ENCODE data around the gene MACROH2A1.

Gene MACROH2A1

DNA sequence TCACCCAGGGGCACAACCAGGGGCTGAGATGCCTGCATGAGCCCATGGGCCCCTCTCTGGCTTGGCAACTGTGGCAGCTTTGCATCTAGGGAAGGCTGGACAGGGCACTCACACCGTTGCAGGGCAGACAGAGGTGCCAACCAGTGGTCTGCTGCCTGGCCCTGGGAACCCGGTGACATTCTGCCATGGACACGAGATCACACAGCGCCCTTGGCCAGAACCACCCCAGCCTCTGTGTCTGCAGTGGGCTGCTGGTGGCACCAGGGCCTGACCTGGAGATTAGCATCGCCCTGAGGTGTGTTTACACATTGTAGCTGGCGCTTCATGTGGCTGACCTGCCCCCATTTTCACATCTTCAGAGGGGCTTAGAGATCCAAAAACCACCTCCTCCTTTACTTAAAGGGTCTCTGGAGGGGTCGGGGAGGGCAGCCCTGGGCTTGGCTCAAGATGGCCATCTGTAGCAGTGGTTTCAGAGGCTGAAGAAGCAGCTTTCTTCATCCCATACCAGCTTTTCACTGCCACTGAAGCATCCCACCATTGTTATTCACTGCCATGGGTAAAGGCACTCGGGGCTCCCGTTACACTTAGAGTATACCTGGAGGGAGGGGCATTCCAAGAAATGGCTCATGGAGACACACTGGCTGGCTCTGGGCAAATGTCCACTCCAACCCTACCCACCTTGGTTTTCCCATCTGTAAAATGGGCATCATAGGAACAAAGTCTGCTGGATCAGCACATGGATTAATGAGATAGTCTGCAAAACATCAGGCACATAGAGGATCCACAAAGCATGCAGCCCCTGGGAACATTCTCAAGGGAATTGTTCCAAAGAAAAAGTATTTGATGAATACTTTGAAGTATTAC is 36.7 kb upstream of the MACROH2A1 start:
- no peak for DNase-seq (ENCODE audit: low read depth)
- no peak overlapping the region for H3K4me3 ChIP-seq (ENCODE audit: low read depth, low read length)
- TF ChIP-seq, protein P1, sequence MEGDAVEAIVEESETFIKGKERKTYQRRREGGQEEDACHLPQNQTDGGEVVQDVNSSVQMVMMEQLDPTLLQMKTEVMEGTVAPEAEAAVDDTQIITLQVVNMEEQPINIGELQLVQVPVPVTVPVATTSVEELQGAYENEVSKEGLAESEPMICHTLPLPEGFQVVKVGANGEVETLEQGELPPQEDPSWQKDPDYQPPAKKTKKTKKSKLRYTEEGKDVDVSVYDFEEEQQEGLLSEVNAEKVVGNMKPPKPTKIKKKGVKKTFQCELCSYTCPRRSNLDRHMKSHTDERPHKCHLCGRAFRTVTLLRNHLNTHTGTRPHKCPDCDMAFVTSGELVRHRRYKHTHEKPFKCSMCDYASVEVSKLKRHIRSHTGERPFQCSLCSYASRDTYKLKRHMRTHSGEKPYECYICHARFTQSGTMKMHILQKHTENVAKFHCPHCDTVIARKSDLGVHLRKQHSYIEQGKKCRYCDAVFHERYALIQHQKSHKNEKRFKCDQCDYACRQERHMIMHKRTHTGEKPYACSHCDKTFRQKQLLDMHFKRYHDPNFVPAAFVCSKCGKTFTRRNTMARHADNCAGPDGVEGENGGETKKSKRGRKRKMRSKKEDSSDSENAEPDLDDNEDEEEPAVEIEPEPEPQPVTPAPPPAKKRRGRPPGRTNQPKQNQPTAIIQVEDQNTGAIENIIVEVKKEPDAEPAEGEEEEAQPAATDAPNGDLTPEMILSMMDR (IDR thresholded peaks at IDR 0.05; ENCODE audit: insufficient read depth, low read depth, low read length, missing control alignments): no peak

DNA sequence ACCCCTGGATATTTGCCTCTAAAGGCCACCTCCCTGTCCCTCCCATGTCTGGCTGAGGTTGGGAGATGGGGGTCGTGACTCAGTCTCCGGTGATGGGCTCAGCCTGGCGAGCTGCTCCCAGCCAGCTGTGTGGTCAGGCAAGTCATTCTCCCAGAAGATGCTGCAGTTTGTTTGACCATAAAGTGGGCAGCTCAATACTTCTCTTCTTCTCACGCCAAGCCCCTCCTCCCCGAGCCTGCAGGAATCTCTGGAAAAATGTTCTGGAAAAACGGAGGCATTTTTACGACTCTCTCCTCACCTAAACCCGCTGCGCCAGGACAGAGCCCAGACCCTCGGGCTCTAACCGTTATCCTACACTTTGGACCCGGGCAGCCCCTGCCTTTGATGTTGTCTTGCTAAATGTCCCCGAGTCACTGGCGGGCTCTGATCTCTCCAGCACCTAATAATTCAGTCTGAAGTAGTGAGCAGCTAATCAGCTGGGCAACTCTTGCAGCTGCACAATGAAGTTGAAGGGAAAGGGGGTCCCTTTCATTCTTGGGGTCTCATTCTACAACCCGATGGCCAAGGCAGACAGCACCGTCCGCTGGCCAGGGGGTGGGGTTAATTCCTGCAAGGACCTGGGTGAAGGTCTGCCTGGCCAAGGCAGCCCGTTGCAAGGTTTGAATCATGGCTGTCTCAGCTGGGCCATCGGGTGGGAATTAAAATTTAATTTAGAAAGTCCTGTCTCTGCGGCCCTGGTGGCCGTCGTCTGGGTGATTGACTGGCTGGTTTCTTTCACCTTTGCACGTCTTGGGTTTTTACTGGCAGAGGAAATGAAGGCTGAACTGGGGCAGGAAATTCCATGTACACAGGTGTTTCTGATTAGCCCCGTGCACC is 35.8 kb upstream of the MACROH2A1 start:
- H3K4me3 ChIP-seq (ENCODE audit: low read depth, low read length): no peak overlapping the region
- DNase-seq (ENCODE audit: low read depth): no peak

DNA sequence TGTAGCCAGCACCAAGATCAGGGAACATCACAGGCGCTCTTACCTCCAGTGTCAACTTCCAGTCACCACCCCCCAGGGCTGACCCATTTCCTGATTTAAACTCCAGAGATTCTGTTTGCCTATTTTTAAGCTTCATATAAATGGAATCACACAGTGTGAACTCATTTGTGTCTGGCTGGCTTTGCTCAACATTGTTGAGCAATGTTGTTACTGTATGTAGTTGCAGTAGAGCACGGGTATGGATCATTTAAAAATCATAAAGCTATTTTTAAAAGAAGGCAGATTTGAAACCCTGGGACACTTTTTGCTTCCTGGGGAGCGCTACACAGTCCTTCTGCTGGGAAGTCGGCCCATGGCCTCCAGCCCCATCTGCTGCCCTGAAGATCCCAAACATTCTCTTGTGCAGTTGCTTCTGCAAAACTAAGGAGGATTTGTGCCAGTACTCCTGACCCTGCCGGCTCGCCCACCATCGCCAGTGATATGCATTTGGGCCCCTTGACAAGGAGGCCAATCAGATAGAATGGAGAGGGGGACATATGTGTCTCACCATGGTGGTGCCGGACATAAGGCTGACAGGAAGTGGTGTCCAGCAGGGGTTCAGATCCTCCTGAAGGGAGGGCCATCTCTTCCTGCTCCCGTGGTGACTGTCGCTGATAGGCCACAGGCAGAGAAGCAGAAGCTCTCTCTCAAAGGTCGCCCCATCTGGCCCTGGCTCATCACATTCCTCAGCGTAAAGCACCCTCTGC is 34.8 kb upstream of the MACROH2A1 start:
- no peak for DNase-seq (ENCODE audit: low read depth)
- TF ChIP-seq, protein P1 (IDR thresholded peaks at IDR 0.05; ENCODE audit: insufficient read depth, low read depth, low read length, missing control alignments): no peak
- no peak overlapping the region for H3K4me3 ChIP-seq (ENCODE audit: low read depth, low read length)

More for the DNA sequence above, 35.8 kb upstream of the MACROH2A1 start:
- TF ChIP-seq, protein P1 (IDR thresholded peaks at IDR 0.05; ENCODE audit: insufficient read depth, low read depth, low read length, missing control alignments): no peak

DNA sequence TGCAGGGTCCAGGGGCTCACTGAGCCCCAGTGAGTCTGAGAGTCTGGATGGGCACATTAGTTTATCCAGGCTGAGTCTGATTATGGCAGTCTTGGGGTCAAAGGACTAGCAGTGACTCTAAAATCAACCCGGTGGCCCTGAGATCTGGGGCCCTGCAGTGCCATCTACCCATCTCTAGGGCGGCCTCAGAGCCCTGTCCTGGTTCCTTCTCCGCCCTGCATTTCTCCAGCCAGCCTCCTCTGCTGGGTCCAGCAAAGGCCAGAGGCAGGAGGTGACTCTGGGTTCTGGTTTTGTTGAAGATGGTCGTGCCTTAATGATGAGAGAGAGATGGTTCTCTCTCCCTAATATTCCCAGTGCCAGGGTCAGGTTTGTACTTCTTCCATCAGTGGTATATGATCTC is 33.1 kb upstream of the MACROH2A1 start:
- H3K4me3 ChIP-seq (ENCODE audit: low read depth, low read length): no peak overlapping the region
- TF ChIP-seq, protein P1 (IDR thresholded peaks at IDR 0.05; ENCODE audit: insufficient read depth, low read depth, low read length, missing control alignments): no peak
- no peak for DNase-seq (ENCODE audit: low read depth)

DNA sequence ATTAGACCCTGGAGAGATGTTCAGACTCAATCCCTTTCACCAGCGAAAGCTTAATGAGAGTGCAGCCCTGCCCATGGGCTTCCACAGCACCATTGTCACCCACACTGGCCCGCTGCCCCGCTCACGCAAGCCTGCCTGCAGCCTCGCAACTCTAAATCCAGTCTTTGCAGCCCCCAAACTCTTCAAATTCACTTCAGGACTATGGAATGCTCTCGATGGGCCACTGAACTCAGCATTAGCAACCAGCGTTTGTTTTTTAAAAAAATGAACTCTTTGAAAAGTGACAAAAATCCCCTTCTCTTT is 31.1 kb upstream of the MACROH2A1 start:
- DNase-seq (ENCODE audit: low read depth): no peak
- no peak overlapping the region for H3K4me3 ChIP-seq (ENCODE audit: low read depth, low read length)
- TF ChIP-seq, protein P1 (IDR thresholded peaks at IDR 0.05; ENCODE audit: insufficient read depth, low read depth, low read length, missing control alignments): no peak

- TF ChIP-seq, protein P1 (IDR thresholded peaks at IDR 0.05; ENCODE audit: insufficient read depth, low read depth, low read length, missing control alignments): no peak
- DNase-seq (ENCODE audit: low read depth): no peak
- H3K4me3 ChIP-seq (ENCODE audit: low read depth, low read length): no peak overlapping the region
Observed at GRCh38 chr5:135429301-135430134, 30.5 kb upstream of the MACROH2A1 start.

Data from GM12865 (cell line).